GM12878 (cell line): ENCODE data around the gene KRT34. TPM values are rescaled to one million over a fixed set of nuclear protein-coding genes. Genes with fewer than 3 reads are reported as not detected.
A peak's percentile ranks its signal among the peaks of the same experiment; 100 is the strongest.

Experiments used
- ATAC-seq: fragments of 200-7000 bp; cut with Tn5 transposase; 3 replicates; pipeline ENCODE4 v1.9.1; 2020; ENCODE audit warnings: mild to moderate bottlenecking, moderate library complexity
- BruUV-seq: library from RNA; stranded (reverse); fragments of 400-500 nt; replicated peaks from 2 replicates; lab custom pipeline; 2021; lab: Mats Ljungman, UMichigan
- CTCF ChIA-PET: fragments of 300-600 bp; sonication (Branson Sonifier 250); formaldehyde crosslinking; extraction: SDS; loops from one replicate; lab custom pipeline; 2021; ENCODE audit warnings: inconsistent platforms; lab: Yijun Ruan, JAX
- POLR2A ChIA-PET: fragments of 350-600 bp; formaldehyde crosslinking; extraction: SDS; loops from one replicate; lab custom pipeline; 2021; ENCODE audit warnings: inconsistent platforms; lab: Charles Lee
- RAD21 ChIA-PET: fragments of 300-600 bp; sonication (Branson Sonifier 250); formaldehyde crosslinking; loops from one replicate; lab custom pipeline; 2023; ENCODE audit warnings: antibody characterized with exemption; ENCODE audit not compliant: unreplicated experiment; lab: Charles Lee
- SMC1A ChIA-PET: fragments of 300-600 bp; sonication (Branson Sonifier 250); formaldehyde crosslinking; loops from one replicate; lab custom pipeline; 2023; ENCODE audit not compliant: unreplicated experiment, uncharacterized antibody; lab: Charles Lee
- DNase-seq: peaks from one replicate; pipeline ENCODE4 v3.0.0-alpha.2; 2011; ENCODE audit warnings: low read depth, low spot score
- FAIRE-seq: peaks from 3 replicates; lab custom pipeline; 2011; peaks lifted over from hg19 to GRCh38; lab: Jason Lieb, UNC
- H2AFZ ChIP-seq: 2 replicates; pipeline ENCODE4 v1.6.0; 2011; ENCODE audit warnings: low read depth, low read length, control low read depth; ENCODE audit not compliant: control insufficient read depth
- H3K27ac ChIP-seq: 2 replicates; pipeline ENCODE4 v1.5.1; 2011; ENCODE audit warnings: control low read depth; ENCODE audit not compliant: control insufficient read depth, insufficient read depth
- H3K27me3 ChIP-seq, 2 experiments: replicated peaks in 1 of 2; 2 replicates each; pipeline versions ENCODE4 v1.6.0 to v1.6.1; 2011; ENCODE audit warnings: low read length in 1 of 2; ENCODE audit not compliant: control insufficient read depth in 2 of 2, insufficient read depth in 2 of 2
- H3K36me3 ChIP-seq, 2 experiments: 2 replicates each; pipeline ENCODE4 v1.5.1; 2011; ENCODE audit warnings: low read length in 1 of 2; ENCODE audit not compliant: control insufficient read depth in 2 of 2, insufficient read depth in 2 of 2
- H3K4me1 ChIP-seq: 2 replicates; pipeline ENCODE4 v1.6.1; 2011; ENCODE audit warnings: mild to moderate bottlenecking, low read length, moderate library complexity, mixed read lengths; ENCODE audit not compliant: control insufficient read depth, insufficient read depth
- H3K4me2 ChIP-seq: 2 replicates; pipeline ENCODE4 v1.6.0; 2011; ENCODE audit warnings: control low read depth; ENCODE audit not compliant: control insufficient read depth, insufficient read depth
- H3K4me3 ChIP-seq: fragments of 200-600 bp; sonication (generic); 2 replicates; pipeline ENCODE4 v1.5.1; 2016
- H3K79me2 ChIP-seq: 2 replicates; pipeline ENCODE4 v1.6.0; 2011; ENCODE audit warnings: low read length; ENCODE audit not compliant: control insufficient read depth, insufficient read depth
- H3K9ac ChIP-seq: 2 replicates; pipeline ENCODE4 v1.8.0; 2011; ENCODE audit warnings: low read length, control low read depth, mixed read lengths; ENCODE audit not compliant: control insufficient read depth, insufficient read depth
- H3K9me3 ChIP-seq: replicated peaks from 3 replicates; pipeline ENCODE4 v1.5.1; 2011; ENCODE audit warnings: mild to moderate bottlenecking, low read length; ENCODE audit not compliant: control insufficient read depth, insufficient read depth
- H4K20me1 ChIP-seq: 2 replicates; pipeline ENCODE4 v1.6.0; 2011; ENCODE audit not compliant: control insufficient read depth, insufficient read depth
- CUX1 ChIP-seq: IDR thresholded peaks from 2 replicates; pipeline ENCODE4 v1.6.1; 2012; ENCODE audit warnings: improper control_type of control experiment, low read depth, low read length; ENCODE audit not compliant: insufficient replicate concordance
- GATAD2B ChIP-seq: fragments of 450-650 bp; conservative IDR thresholded peaks from 2 replicates; pipeline ENCODE4 v1.6.1; 2017; ENCODE audit warnings: low read depth, mild to moderate bottlenecking, moderate library complexity
- IKZF2 ChIP-seq, 2 experiments: fragments of 450-650 bp; IDR thresholded peaks; 2 replicates each; pipeline ENCODE4 v1.6.1; 2017; ENCODE audit warnings: mild to moderate bottlenecking in 2 of 2, moderate library complexity in 2 of 2
- MYB ChIP-seq: fragments of 150-350 bp; IDR thresholded peaks from 2 replicates; pipeline ENCODE4 v1.6.1; 2014; ENCODE audit warnings: mild to moderate bottlenecking, low read depth, low read length, borderline replicate concordance
- REST ChIP-seq: IDR thresholded peaks from 2 replicates; pipeline ENCODE4 v1.6.1; 2012; ENCODE audit warnings: mild to moderate bottlenecking, low read depth, low read length
- SIN3A ChIP-seq: IDR thresholded peaks from 2 replicates; pipeline ENCODE4 v1.6.1; 2012; ENCODE audit warnings: low read depth, low read length, improper control_type of control experiment
- STAT3 ChIP-seq: IDR thresholded peaks from 2 replicates; pipeline ENCODE4 v1.6.1; 2011; ENCODE audit warnings: low read depth, low read length, improper control_type of control experiment
- TBL1XR1 ChIP-seq: IDR thresholded peaks from 2 replicates; pipeline ENCODE4 v1.6.1; 2012; ENCODE audit warnings: low read depth, low read length, improper control_type of control experiment
- WGBS: methylation state at CpG from one replicate; pipeline ENCODE4 v1.1.6; 2016; ENCODE audit warnings: low lambda C conversion rate; ENCODE audit not compliant: insufficient replicate concordance, insufficient coverage; ENCODE audit errors: missing lambda C conversion rate; 5-methylcytosine and 5-hydroxymethylcytosine counted together
- in situ Hi-C: fragments of 300-500 bp; cut with MboI; formaldehyde crosslinking; loops from 9 replicates; pipeline ENCODE4 v1.14.3; 2018; ENCODE audit warnings: mixed read lengths
- intact Hi-C: fragments of 100-400 bp; cut with micrococcal nuclease; formaldehyde crosslinking; loops from one replicate; pipeline ENCODE4 v1.14.2; 2022; ENCODE audit not compliant: unreplicated experiment
- polyA plus RNA-seq, 11 experiments: library from polyadenylated mRNA; depleted of rRNA in 4 of 11; unstranded in 6 of 11; stranded (reverse) in 5 of 11; fragments of >200 nt; fragmentation: Nextera tagmentation in 4 of 11; fragmentation: Illumina TruSeq in 1 of 11; extraction: Ambion mirVana in 4 of 11; extraction: Trizol in 1 of 11; gene quantifications; 1 replicate in 1 of 11; 2 replicates in 10 of 11; pipeline versions ENCODE4 v1.2.1 to v1.2.3, GENCODE V29; 2011 to 2016; ENCODE audit warnings: inconsistent platforms in 2 of 11, missing spikeins in 2 of 11, low read depth in 1 of 11
- total RNA-seq, 4 experiments: library from RNA; depleted of rRNA in 3 of 4; stranded (reverse); fragments of >200 nt in 3 of 4; fragmentation: Illumina TruSeq in 1 of 4; extraction: Trizol in 1 of 4; gene quantifications; 2 replicates each; pipeline versions ENCODE4 v1.2.1 to v1.2.3, GENCODE V29; 2013 to 2021

Gene KRT34
- total and polyA plus RNA-seq, 10 of the 15 experiments (the other 5 are each of a cell fraction or from before 2014, with no cell fraction given): not detected

GRCh38 chr17:41352597-41353366 lies 29.3 kb downstream of the KRT34 start:
- WGBS: 21% methylated on average over 7 of the region's 7 CpGs
- Histone ChIP-seq H3K9ac (no peak overlapping the region), H3K4me3 (no peak overlapping the region), H3K79me2 (no peaks in the 10 kb centered on the region), H2AFZ (no peak overlapping the region), H3K9me3 (no peaks in the 10 kb centered on the region; the same call in 2 of the 3 replicates), H4K20me1 (no peaks in the 10 kb centered on the region), H3K27ac (no peak overlapping the region), H3K36me3 (no peaks in the 10 kb centered on the region), H3K4me1 (no peaks in the 10 kb centered on the region)
- ATAC-seq (no peak), FAIRE-seq (no peak)
- in situ Hi-C loops: no loop called here
- CTCF ChIA-PET: no interaction called here
- RAD21 ChIA-PET: no interaction called here
- intact Hi-C loops: no loop called here
- POLR2A ChIA-PET: no interaction called here
- SMC1A ChIA-PET: interaction anchor here (1.4 kb wide), 1 partner anchor 13 kb away, joined by 3 read pairs; no protein-coding TSS in a partner anchor
- TF ChIP-seq IKZF2 (IDR thresholded peaks at IDR 0.05) (no peak), CUX1 (no peak), SIN3A (no peak), STAT3 (no peak), GATAD2B (no peak), TBL1XR1 (no peak), REST (peak; percentile 81), MYB (no peak)
- TF ChIP-seq, all 136 proteins: peak for 1
- BruUV-seq: no TSS peak
- DNase-seq: no peak
- H3K27me3 ChIP-seq: no peaks in the 10 kb centered on the region; a peak in 1 of 4 replicates
- no peak overlapping the region for H3K4me2 ChIP-seq
